Glutamatergic neuron (in vitro differentiated cells): Measurements from ENCODE around the gene NF1. TPM values are rescaled to one million over a fixed set of nuclear protein-coding genes. Genes with fewer than 3 reads are reported as not detected.
A peak's percentile ranks its signal among the peaks of the same experiment; 100 is the strongest.

Experiments used
- DNase-seq: peaks from one replicate; pipeline ENCODE4 v3.0.0; 2022
- H3K27ac Mint-ChIP-seq: one replicate; pipeline ENCODE4 v1.8.0; 2020; ENCODE audit warnings: mild to moderate bottlenecking, mixed read lengths, inconsistent platforms; ENCODE audit not compliant: unreplicated experiment
- H3K27me3 Mint-ChIP-seq: one replicate; pipeline ENCODE4 v1.8.0; 2020; ENCODE audit warnings: mild to moderate bottlenecking, moderate library complexity, mixed read lengths, inconsistent platforms; ENCODE audit not compliant: unreplicated experiment
- H3K36me3 Mint-ChIP-seq: one replicate; pipeline ENCODE4 v1.8.0; 2020; ENCODE audit warnings: mild to moderate bottlenecking, mixed read lengths, inconsistent platforms; ENCODE audit not compliant: unreplicated experiment
- H3K4me1 Mint-ChIP-seq: one replicate; pipeline ENCODE4 v1.8.0; 2020; ENCODE audit warnings: mild to moderate bottlenecking, low read depth, mixed read lengths, inconsistent platforms; ENCODE audit not compliant: unreplicated experiment
- H3K4me3 Mint-ChIP-seq: one replicate; pipeline ENCODE4 v1.8.0; 2020; ENCODE audit warnings: mild to moderate bottlenecking, mixed read lengths, inconsistent platforms; ENCODE audit not compliant: unreplicated experiment
- H3K9me3 Mint-ChIP-seq: one replicate; pipeline ENCODE4 v1.8.0; 2020; ENCODE audit warnings: mild to moderate bottlenecking, moderate library complexity, mixed read lengths, inconsistent platforms; ENCODE audit not compliant: unreplicated experiment
- CTCF ChIP-seq: fragments of 200-600 bp; sonication (generic); IDR thresholded peaks from one replicate; pipeline ENCODE4 v1.5.0; 2021; ENCODE audit not compliant: partially characterized antibody, unreplicated experiment
- total RNA-seq: library from RNA; stranded (reverse); fragmentation: NEBNext Ultra II Directional; extraction: Animal tissue kit (Norgen Biotek cat#: 25700); gene quantifications from one replicate; pipeline ENCODE4 v1.2.1, GENCODE V29; 2021; ENCODE audit not compliant: unreplicated experiment

The NF1 gene
- total RNA-seq, 1 donor from 2014 or later = 87.6 TPM

GRCh38 chr17:31415004-31415454 is 320.3 kb downstream of the NF1 start:
- no peak for DNase-seq
- Mint-ChIP-seq H3K27ac (peak overlapping the region; percentile 66), H3K4me1 (peaks cover 39% of the 10 kb centered on the region), H3K9me3 (peaks cover 13% of the 10 kb centered on the region), H3K4me3 (peak overlapping the region; percentile 20), H3K36me3 (no peaks in the 10 kb centered on the region), H3K27me3 (peaks cover 14% of the 10 kb centered on the region)
- no peak for TF ChIP-seq CTCF

- peak overlapping the region; percentile 88 for H3K27ac Mint-ChIP-seq
- DNase-seq = no peak
- H3K27me3 Mint-ChIP-seq = peaks cover 14% of the 10 kb centered on the region
- H3K36me3 Mint-ChIP-seq = no peaks in the 10 kb centered on the region
- peak overlapping the region; percentile 46 for H3K4me3 Mint-ChIP-seq
- peaks cover 36% of the 10 kb centered on the region for H3K4me1 Mint-ChIP-seq
- TF ChIP-seq CTCF = no peak
- H3K9me3 Mint-ChIP-seq = peaks cover 12% of the 10 kb centered on the region
These were observed 321.1 kb downstream of the NF1 start for GRCh38 chr17:31415640-31416502.

- H3K36me3 Mint-ChIP-seq = no peaks in the 10 kb centered on the region
- H3K9me3 Mint-ChIP-seq = peaks cover 12% of the 10 kb centered on the region
- H3K4me3 Mint-ChIP-seq = peak overlapping the region; percentile 46
- no peak for TF ChIP-seq CTCF
- peaks cover 34% of the 10 kb centered on the region for H3K4me1 Mint-ChIP-seq
- peak; percentile 76 for DNase-seq
- peak overlapping the region; percentile 88 for H3K27ac Mint-ChIP-seq
- H3K27me3 Mint-ChIP-seq = peaks cover 14% of the 10 kb centered on the region
These were observed 321.7 kb downstream of the NF1 start for GRCh38 chr17:31416503-31416923.

- peaks cover 14% of the 10 kb centered on the region for H3K27me3 Mint-ChIP-seq
- no peak for TF ChIP-seq CTCF
- no peak for DNase-seq
- no peak overlapping the region for H3K4me3 Mint-ChIP-seq
- peaks cover 14% of the 10 kb centered on the region for H3K9me3 Mint-ChIP-seq
- peaks cover 2% of the 10 kb centered on the region for H3K36me3 Mint-ChIP-seq
- peak overlapping the region; percentile 88 for H3K27ac Mint-ChIP-seq
- H3K4me1 Mint-ChIP-seq = peaks cover 34% of the 10 kb centered on the region
These were observed 322.4 kb downstream of the NF1 start for GRCh38 chr17:31417051-31417792.
